HepG2 (cell line): ENCODE measurements around the gene TMEM233. TPM values are rescaled to one million over a fixed set of nuclear protein-coding genes. Genes with fewer than 3 reads are reported as not detected.

Experiments used
- ERF ChIP-seq: IDR thresholded peaks from 2 replicates; pipeline ENCODE4 v1.6.1; 2018; ENCODE audit warnings: missing biosample characterization, missing genetic modification reagents
- GATAD2A ChIP-seq: IDR thresholded peaks from 2 replicates; pipeline ENCODE4 v1.6.1; 2016
- GFI1 ChIP-seq: sonication (generic); formaldehyde crosslinking; IDR thresholded peaks from 2 replicates; pipeline ENCODE4 v1.5.0; 2020; ENCODE audit warnings: missing genetic modification reagents, mild to moderate bottlenecking, borderline replicate concordance
- JUN ChIP-seq: sonication (generic); formaldehyde crosslinking; IDR thresholded peaks from 2 replicates; pipeline ENCODE4 v1.4.0; 2020; ENCODE audit warnings: mild to moderate bottlenecking, missing genetic modification reagents
- MAFF ChIP-seq: IDR thresholded peaks from 2 replicates; pipeline ENCODE4 v1.6.1; 2011; ENCODE audit warnings: low read depth, low read length, improper control_type of control experiment
- NKX3-1 ChIP-seq: sonication (generic); formaldehyde crosslinking; IDR thresholded peaks from 2 replicates; pipeline ENCODE4 v1.5.0; 2020; ENCODE audit warnings: missing genetic modification reagents
- NONO ChIP-seq, 2 experiments: fragments of 450-650 bp in 1 of 2; sonication (generic) in 1 of 2; formaldehyde crosslinking in 1 of 2; IDR thresholded peaks in 1 of 2; conservative IDR thresholded peaks in 1 of 2; 2 replicates each; pipeline versions ENCODE4 v1.6.1 to v1.8.0; 2017 to 2022; ENCODE audit warnings: mild to moderate bottlenecking in 1 of 2, missing genetic modification reagents in 1 of 2, moderate library complexity in 1 of 2
- PLRG1 ChIP-seq: fragments of 450-650 bp; conservative IDR thresholded peaks from 2 replicates; pipeline ENCODE4 v1.6.1; 2016
- RARA ChIP-seq: IDR thresholded peaks from 2 replicates; pipeline ENCODE4 v1.6.1; 2016; ENCODE audit warnings: missing genetic modification reagents, missing compliant biosample characterization
- RCOR2 ChIP-seq: IDR thresholded peaks from 2 replicates; pipeline ENCODE4 v1.6.1; 2016; ENCODE audit warnings: missing biosample characterization, missing genetic modification reagents
- SOX13 ChIP-seq, 3 experiments: fragments of 450-650 bp in 1 of 3; sonication (generic) in 1 of 3; formaldehyde crosslinking in 1 of 3; IDR thresholded peaks in 2 of 3; conservative IDR thresholded peaks in 1 of 3; 2 replicates each; pipeline versions ENCODE4 v1.5.0 to v1.6.1; 2016 to 2020; ENCODE audit warnings: antibody characterized with exemption in 1 of 3, mild to moderate bottlenecking in 1 of 3, missing compliant biosample characterization in 1 of 3, missing genetic modification reagents in 1 of 3, moderate library complexity in 1 of 3
- SYNCRIP ChIP-seq: fragments of 200-400 bp; formaldehyde crosslinking; IDR thresholded peaks from 2 replicates; pipeline ENCODE4 v1.6.1; 2018; ENCODE audit warnings: mild to moderate bottlenecking, low read depth, low read length; ENCODE audit not compliant: insufficient read depth
- ZBTB1 ChIP-seq: sonication (generic); formaldehyde crosslinking; IDR thresholded peaks from 2 replicates; pipeline ENCODE4 v1.4.0; 2020; ENCODE audit warnings: missing genetic modification reagents, borderline replicate concordance
- ZNF124 ChIP-seq: sonication (generic); formaldehyde crosslinking; IDR thresholded peaks from 2 replicates; pipeline ENCODE4 v1.4.0; 2020; ENCODE audit warnings: missing genetic modification reagents
- ZNF282 ChIP-seq: fragments of 450-650 bp; IDR thresholded peaks from 2 replicates; pipeline ENCODE4 v1.6.1; 2018; ENCODE audit not compliant: partially characterized antibody
- ZNF619 ChIP-seq: sonication (generic); formaldehyde crosslinking; IDR thresholded peaks from 2 replicates; pipeline ENCODE4 v1.4.0; 2020; ENCODE audit warnings: mild to moderate bottlenecking, missing genetic modification reagents
- ZNF746 ChIP-seq: sonication (generic); formaldehyde crosslinking; IDR thresholded peaks from 2 replicates; pipeline ENCODE4 v1.8.0; 2022; ENCODE audit warnings: mild to moderate bottlenecking, missing genetic modification reagents
- polyA plus RNA-seq, 8 experiments: library from polyadenylated mRNA; depleted of rRNA in 3 of 8; stranded (reverse) in 7 of 8; unstranded in 1 of 8; fragments of >200 nt; fragmentation: Illumina TruSeq in 4 of 8; extraction: Trizol in 4 of 8; gene quantifications; 2 replicates each; pipeline versions ENCODE4 v1.2.1 to v1.2.3, GENCODE V29; 2011 to 2016; ENCODE audit warnings: low read depth in 4 of 8, missing spikeins in 1 of 8, mixed read lengths in 1 of 8; ENCODE audit not compliant: insufficient read depth in 1 of 8
- total RNA-seq, 5 experiments: library from RNA; depleted of rRNA; stranded (reverse); fragments of >200 nt; fragmentation: Illumina TruSeq; extraction: Trizol; gene quantifications; 2 replicates each; pipeline ENCODE4 v1.2.3, GENCODE V29; 2016; ENCODE audit warnings: low read depth in 1 of 5
- TF ChIP-seq, protein P1 (sequence below): sonication (generic); formaldehyde crosslinking; IDR thresholded peaks from 2 replicates; pipeline ENCODE4 v1.4.0; 2020; ENCODE audit warnings: missing genetic modification reagents, borderline replicate concordance
- TF ChIP-seq, protein P2 (sequence below): sonication (generic); formaldehyde crosslinking; IDR thresholded peaks from 2 replicates; pipeline ENCODE4 v1.9.0; 2021; ENCODE audit warnings: missing genetic modification reagents, borderline replicate concordance
- TF ChIP-seq, protein P3 (sequence below): sonication (generic); formaldehyde crosslinking; IDR thresholded peaks from 2 replicates; pipeline ENCODE4 v1.4.0; 2020; ENCODE audit warnings: missing genetic modification reagents, borderline replicate concordance

TMEM233 gene
- total and polyA plus RNA-seq, 2 of the 13 experiments (the other 11 are each of a cell fraction or from before 2014, with no cell fraction given): 0.03 TPM; not detected in 1

DNA sequence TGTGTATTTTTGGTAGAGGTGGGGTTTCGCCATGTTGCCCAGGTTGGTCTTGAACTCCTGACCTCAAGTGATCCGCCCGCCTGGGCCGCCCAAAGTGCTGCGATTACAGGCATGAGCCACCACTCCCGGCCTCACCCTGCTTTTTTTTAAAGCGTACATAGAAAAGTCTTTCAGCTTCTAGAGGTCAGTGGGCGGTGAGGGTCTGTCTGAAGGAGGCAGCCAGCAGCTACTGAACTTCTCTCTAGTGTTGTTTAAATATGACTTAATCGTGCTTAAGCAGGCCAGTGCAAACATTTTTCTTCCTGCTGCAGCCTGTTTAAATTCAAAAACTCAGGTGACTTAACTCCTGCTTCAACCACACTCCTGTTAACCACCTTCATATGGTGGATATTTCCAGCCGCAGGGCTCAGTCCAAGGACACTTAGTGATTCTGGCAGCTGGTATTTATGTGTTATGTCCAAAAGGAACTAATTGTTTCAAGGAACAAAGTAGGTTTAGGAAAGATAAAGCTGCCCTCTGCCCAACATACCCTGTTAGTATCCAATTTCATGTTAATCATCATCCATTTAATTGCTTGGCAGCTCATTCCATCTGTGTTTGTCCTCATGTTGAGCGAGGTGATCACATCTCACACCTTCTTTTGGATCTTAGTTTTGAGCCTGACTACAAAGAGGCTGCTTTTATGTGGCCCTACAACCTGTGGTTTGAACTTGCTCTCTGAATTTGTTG lies 76.3 kb downstream of the TMEM233 start (continued):
- TF ChIP-seq ZNF124 (CRISPR knock-in tag) (0 out of 2 replicates have a peak, but pooled peaks have one; percentile 5), RCOR2 (CRISPR knock-in tag) (no peak), ZNF746 (no peak), PLRG1 (no peak), SOX13 (IDR thresholded peaks at IDR 0.05) (no peak; the same call in 1 of the 2 replicates), SOX13 (CRISPR knock-in tag; conservative IDR thresholded peaks at IDR 0.05 in 1 of 2, IDR thresholded peaks at IDR 0.05 in 1 of 2) (peak in 1 of 2 experiments; percentile 89; a peak in 2 of 4 replicates), GFI1 (CRISPR knock-in tag) (peak; percentile 40; the same call in 1 of the 2 replicates), NONO (IDR thresholded peaks at IDR 0.05) (no peak), NONO (CRISPR knock-in tag; conservative IDR thresholded peaks at IDR 0.05) (no peak), RARA (CRISPR knock-in tag) (peak; percentile 59), ZBTB1 (CRISPR knock-in tag) (no peak), GATAD2A (CRISPR knock-in tag) (no peak), SYNCRIP (no peak), ERF (no peak), JUN (CRISPR knock-in tag) (no peak), ZNF282 (no peak), NKX3-1 (CRISPR knock-in tag) (no peak), MAFF (no peak), ZNF619 (CRISPR knock-in tag) (no peak)
- TF ChIP-seq, protein P1, sequence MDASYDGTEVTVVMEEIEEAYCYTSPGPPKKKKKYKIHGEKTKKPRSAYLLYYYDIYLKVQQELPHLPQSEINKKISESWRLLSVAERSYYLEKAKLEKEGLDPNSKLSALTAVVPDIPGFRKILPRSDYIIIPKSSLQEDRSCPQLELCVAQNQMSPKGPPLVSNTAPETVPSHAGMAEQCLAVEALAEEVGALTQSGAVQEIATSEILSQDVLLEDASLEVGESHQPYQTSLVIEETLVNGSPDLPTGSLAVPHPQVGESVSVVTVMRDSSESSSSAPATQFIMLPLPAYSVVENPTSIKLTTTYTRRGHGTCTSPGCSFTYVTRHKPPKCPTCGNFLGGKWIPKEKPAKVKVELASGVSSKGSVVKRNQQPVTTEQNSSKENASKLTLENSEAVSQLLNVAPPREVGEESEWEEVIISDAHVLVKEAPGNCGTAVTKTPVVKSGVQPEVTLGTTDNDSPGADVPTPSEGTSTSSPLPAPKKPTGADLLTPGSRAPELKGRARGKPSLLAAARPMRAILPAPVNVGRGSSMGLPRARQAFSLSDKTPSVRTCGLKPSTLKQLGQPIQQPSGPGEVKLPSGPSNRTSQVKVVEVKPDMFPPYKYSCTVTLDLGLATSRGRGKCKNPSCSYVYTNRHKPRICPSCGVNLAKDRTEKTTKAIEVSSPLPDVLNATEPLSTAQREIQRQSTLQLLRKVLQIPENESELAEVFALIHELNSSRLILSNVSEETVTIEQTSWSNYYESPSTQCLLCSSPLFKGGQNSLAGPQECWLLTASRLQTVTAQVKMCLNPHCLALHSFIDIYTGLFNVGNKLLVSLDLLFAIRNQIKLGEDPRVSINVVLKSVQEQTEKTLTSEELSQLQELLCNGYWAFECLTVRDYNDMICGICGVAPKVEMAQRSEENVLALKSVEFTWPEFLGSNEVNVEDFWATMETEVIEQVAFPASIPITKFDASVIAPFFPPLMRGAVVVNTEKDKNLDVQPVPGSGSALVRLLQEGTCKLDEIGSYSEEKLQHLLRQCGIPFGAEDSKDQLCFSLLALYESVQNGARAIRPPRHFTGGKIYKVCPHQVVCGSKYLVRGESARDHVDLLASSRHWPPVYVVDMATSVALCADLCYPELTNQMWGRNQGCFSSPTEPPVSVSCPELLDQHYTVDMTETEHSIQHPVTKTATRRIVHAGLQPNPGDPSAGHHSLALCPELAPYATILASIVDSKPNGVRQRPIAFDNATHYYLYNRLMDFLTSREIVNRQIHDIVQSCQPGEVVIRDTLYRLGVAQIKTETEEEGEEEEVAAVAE (CRISPR knock-in tag): no peak
- TF ChIP-seq, protein P2, sequence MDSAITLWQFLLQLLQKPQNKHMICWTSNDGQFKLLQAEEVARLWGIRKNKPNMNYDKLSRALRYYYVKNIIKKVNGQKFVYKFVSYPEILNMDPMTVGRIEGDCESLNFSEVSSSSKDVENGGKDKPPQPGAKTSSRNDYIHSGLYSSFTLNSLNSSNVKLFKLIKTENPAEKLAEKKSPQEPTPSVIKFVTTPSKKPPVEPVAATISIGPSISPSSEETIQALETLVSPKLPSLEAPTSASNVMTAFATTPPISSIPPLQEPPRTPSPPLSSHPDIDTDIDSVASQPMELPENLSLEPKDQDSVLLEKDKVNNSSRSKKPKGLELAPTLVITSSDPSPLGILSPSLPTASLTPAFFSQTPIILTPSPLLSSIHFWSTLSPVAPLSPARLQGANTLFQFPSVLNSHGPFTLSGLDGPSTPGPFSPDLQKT (CRISPR knock-in tag): no peak
- TF ChIP-seq, protein P3, sequence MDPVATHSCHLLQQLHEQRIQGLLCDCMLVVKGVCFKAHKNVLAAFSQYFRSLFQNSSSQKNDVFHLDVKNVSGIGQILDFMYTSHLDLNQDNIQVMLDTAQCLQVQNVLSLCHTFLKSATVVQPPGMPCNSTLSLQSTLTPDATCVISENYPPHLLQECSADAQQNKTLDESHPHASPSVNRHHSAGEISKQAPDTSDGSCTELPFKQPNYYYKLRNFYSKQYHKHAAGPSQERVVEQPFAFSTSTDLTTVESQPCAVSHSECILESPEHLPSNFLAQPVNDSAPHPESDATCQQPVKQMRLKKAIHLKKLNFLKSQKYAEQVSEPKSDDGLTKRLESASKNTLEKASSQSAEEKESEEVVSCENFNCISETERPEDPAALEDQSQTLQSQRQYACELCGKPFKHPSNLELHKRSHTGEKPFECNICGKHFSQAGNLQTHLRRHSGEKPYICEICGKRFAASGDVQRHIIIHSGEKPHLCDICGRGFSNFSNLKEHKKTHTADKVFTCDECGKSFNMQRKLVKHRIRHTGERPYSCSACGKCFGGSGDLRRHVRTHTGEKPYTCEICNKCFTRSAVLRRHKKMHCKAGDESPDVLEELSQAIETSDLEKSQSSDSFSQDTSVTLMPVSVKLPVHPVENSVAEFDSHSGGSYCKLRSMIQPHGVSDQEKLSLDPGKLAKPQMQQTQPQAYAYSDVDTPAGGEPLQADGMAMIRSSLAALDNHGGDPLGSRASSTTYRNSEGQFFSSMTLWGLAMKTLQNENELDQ (CRISPR knock-in tag): no peak
